ENCODE data around the gene SIPA1L2.
A peak's percentile ranks its signal among the peaks of the same experiment; 100 is the strongest.

The SIPA1L2 gene

DNA sequence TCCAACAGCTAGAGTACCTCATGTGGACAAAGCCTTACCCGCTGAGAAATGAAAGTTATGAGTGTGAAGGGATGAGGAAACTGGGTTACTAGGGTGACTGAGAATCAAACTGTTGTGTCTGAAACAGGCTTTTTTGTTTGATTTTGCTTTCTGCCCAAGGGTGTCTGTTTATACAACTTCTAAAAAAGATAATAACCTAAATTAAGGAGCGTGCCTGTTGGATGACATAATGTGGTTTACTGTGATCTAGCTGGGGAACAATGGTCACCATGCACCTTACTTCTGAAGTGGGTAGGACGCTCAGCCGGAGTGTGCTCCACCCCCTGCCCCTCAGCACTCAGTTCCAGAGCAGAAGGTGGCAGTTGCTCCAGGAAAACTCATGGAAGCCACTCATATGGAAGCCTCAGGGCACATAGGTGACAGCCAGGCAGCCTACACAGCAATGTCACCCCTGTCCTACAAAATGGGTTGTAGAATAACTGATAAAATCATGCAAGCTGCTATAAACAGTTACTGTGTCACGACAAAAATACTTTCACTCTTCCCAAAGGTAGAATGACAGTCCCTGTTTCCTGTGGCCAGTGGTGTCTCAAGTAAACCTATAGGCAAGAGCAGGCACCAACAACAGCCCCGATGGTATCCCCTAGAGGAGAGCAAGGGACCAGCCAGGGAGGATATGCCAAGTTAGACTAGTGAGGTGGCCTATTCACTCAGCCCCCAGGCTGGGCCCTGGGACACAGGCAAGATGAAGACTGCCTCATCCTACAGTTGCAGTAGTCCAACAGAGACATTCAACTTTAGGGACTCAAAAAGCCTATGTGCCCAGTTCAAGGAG lies 29.3 kb downstream of the SIPA1L2 start (continued):
- TF ChIP-seq, protein P1, sequence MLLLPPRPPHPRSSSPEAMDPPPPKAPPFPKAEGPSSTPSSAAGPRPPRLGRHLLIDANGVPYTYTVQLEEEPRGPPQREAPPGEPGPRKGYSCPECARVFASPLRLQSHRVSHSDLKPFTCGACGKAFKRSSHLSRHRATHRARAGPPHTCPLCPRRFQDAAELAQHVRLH (tag by site-specific recombination; IDR thresholded peaks at IDR 0.05) = peak; percentile 51; the same call in 1 of the 2 replicates
- TF ChIP-seq, protein P2, sequence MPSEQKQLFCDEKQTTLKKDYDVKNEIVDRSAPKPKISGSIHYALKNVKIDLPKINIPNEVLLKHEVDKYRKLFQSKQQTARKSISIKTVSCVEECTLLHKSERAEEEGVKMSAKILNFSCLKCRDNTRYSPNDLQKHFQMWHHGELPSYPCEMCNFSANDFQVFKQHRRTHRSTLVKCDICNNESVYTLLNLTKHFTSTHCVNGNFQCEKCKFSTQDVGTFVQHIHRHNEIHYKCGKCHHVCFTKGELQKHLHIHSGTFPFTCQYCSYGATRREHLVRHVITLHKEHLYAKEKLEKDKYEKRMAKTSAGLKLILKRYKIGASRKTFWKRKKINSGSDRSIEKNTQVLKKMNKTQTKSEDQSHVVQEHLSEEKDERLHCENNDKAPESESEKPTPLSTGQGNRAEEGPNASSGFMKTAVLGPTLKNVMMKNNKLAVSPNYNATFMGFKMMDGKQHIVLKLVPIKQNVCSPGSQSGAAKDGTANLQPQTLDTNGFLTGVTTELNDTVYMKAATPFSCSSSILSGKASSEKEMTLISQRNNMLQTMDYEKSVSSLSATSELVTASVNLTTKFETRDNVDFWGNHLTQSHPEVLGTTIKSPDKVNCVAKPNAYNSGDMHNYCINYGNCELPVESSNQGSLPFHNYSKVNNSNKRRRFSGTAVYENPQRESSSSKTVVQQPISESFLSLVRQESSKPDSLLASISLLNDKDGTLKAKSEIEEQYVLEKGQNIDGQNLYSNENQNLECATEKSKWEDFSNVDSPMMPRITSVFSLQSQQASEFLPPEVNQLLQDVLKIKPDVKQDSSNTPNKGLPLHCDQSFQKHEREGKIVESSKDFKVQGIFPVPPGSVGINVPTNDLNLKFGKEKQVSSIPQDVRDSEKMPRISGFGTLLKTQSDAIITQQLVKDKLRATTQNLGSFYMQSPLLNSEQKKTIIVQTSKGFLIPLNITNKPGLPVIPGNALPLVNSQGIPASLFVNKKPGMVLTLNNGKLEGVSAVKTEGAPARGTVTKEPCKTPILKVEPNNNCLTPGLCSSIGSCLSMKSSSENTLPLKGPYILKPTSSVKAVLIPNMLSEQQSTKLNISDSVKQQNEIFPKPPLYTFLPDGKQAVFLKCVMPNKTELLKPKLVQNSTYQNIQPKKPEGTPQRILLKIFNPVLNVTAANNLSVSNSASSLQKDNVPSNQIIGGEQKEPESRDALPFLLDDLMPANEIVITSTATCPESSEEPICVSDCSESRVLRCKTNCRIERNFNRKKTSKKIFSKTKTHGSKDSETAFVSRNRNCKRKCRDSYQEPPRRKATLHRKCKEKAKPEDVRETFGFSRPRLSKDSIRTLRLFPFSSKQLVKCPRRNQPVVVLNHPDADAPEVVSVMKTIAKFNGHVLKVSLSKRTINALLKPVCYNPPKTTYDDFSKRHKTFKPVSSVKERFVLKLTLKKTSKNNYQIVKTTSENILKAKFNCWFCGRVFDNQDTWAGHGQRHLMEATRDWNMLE (tag by site-specific recombination; conservative IDR thresholded peaks at IDR 0.05; ENCODE audit: low read depth) = no peak; the same call in 1 of the 2 replicates
- TF ChIP-seq ZNF600 (tag by site-specific recombination; IDR thresholded peaks at IDR 0.05) (peak; percentile 99), ZNF274 (IDR thresholded peaks at IDR 0.05; ENCODE audit: low read length) (no peak), ZNF274 (tag by site-specific recombination; IDR thresholded peaks at IDR 0.05; ENCODE audit: borderline replicate concordance) (no peak), IKZF3 (tag by site-specific recombination; IDR thresholded peaks at IDR 0.05) (peak; percentile 81), ZNF221 (tag by site-specific recombination; IDR thresholded peaks at IDR 0.05; ENCODE audit: borderline replicate concordance) (no peak), ZNF521 (tag by site-specific recombination; IDR thresholded peaks at IDR 0.05) (no peak), ZNF391 (tag by site-specific recombination; IDR thresholded peaks at IDR 0.05; ENCODE audit: borderline replicate concordance, low read depth) (no peak), PRDM1 (tag by site-specific recombination; IDR thresholded peaks at IDR 0.05) (peak; percentile 86), SP7 (tag by site-specific recombination; IDR thresholded peaks at IDR 0.05) (peak; percentile 94), ZSCAN16 (tag by site-specific recombination; IDR thresholded peaks at IDR 0.05) (0 out of 2 replicates have a peak, but pooled peaks have one; percentile 32), GLIS2 (tag by site-specific recombination; IDR thresholded peaks at IDR 0.05) (0 out of 2 replicates have a peak, but pooled peaks have one; percentile 14), ZXDB (tag by site-specific recombination; IDR thresholded peaks at IDR 0.05) (peak; percentile 83), ZNF426 (tag by site-specific recombination; IDR thresholded peaks at IDR 0.05) (no peak), ZNF629 (tag by site-specific recombination; IDR thresholded peaks at IDR 0.05) (peak; percentile 88), ZEB2 (tag by site-specific recombination; IDR thresholded peaks at IDR 0.05) (peak; percentile 86), ZFP3 (tag by site-specific recombination; IDR thresholded peaks at IDR 0.05; ENCODE audit: low read depth) (no peak), ZNF670 (tag by site-specific recombination; IDR thresholded peaks at IDR 0.05; ENCODE audit: low read depth) (no peak), ZNF19 (tag by site-specific recombination; IDR thresholded peaks at IDR 0.05; ENCODE audit: low read depth) (no peak), ZNF211 (tag by site-specific recombination; IDR thresholded peaks at IDR 0.05; ENCODE audit: low read depth) (0 out of 2 replicates have a peak, but pooled peaks have one; percentile 6), ZNF843 (tag by site-specific recombination; IDR thresholded peaks at IDR 0.05) (peak; percentile 85; the same call in 1 of the 2 replicates)
- TF ChIP-seq, protein P3, sequence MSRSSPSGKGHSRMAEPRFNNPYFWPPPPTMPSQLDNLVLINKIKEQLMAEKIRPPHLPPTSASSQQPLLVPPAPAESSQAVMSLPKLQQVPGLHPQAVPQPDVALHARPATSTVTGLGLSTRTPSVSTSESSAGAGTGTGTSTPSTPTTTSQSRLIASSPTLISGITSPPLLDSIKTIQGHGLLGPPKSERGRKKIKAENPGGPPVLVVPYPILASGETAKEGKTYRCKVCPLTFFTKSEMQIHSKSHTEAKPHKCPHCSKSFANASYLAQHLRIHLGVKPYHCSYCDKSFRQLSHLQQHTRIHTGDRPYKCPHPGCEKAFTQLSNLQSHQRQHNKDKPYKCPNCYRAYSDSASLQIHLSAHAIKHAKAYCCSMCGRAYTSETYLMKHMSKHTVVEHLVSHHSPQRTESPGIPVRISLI (tag by site-specific recombination; IDR thresholded peaks at IDR 0.05) = peak; percentile 98
- TF ChIP-seq, protein P4, sequence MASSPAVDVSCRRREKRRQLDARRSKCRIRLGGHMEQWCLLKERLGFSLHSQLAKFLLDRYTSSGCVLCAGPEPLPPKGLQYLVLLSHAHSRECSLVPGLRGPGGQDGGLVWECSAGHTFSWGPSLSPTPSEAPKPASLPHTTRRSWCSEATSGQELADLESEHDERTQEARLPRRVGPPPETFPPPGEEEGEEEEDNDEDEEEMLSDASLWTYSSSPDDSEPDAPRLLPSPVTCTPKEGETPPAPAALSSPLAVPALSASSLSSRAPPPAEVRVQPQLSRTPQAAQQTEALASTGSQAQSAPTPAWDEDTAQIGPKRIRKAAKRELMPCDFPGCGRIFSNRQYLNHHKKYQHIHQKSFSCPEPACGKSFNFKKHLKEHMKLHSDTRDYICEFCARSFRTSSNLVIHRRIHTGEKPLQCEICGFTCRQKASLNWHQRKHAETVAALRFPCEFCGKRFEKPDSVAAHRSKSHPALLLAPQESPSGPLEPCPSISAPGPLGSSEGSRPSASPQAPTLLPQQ (tag by site-specific recombination; IDR thresholded peaks at IDR 0.05) = peak; percentile 70
- TF ChIP-seq, protein P5, sequence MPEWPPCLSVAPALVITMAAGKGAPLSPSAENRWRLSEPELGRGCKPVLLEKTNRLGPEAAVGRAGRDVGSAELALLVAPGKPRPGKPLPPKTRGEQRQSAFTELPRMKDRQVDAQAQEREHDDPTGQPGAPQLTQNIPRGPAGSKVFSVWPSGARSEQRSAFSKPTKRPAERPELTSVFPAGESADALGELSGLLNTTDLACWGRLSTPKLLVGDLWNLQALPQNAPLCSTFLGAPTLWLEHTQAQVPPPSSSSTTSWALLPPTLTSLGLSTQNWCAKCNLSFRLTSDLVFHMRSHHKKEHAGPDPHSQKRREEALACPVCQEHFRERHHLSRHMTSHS (tag by site-specific recombination; IDR thresholded peaks at IDR 0.05) = no peak
- TF ChIP-seq, protein P6, sequence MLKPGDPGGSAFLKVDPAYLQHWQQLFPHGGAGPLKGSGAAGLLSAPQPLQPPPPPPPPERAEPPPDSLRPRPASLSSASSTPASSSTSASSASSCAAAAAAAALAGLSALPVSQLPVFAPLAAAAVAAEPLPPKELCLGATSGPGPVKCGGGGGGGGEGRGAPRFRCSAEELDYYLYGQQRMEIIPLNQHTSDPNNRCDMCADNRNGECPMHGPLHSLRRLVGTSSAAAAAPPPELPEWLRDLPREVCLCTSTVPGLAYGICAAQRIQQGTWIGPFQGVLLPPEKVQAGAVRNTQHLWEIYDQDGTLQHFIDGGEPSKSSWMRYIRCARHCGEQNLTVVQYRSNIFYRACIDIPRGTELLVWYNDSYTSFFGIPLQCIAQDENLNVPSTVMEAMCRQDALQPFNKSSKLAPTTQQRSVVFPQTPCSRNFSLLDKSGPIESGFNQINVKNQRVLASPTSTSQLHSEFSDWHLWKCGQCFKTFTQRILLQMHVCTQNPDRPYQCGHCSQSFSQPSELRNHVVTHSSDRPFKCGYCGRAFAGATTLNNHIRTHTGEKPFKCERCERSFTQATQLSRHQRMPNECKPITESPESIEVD (tag by site-specific recombination; IDR thresholded peaks at IDR 0.05) = peak; percentile 99
- TF ChIP-seq, protein P7, sequence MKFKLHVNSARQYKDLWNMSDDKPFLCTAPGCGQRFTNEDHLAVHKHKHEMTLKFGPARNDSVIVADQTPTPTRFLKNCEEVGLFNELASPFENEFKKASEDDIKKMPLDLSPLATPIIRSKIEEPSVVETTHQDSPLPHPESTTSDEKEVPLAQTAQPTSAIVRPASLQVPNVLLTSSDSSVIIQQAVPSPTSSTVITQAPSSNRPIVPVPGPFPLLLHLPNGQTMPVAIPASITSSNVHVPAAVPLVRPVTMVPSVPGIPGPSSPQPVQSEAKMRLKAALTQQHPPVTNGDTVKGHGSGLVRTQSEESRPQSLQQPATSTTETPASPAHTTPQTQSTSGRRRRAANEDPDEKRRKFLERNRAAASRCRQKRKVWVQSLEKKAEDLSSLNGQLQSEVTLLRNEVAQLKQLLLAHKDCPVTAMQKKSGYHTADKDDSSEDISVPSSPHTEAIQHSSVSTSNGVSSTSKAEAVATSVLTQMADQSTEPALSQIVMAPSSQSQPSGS (tag by site-specific recombination; IDR thresholded peaks at IDR 0.05; ENCODE audit: low read depth) = peak; percentile 89

Data from HEK293 (cell line).